HFF-Myc (cell line): ENCODE data around the gene LBHD1.
"Not testable (repeated sequence)": the region's sequence is repeated elsewhere in the genome, so short reads cannot be mapped to it uniquely, and the experiment has no call there.

Experiments
- DNase-seq: peaks from one replicate; pipeline ENCODE4 v3.0.0-alpha.2; 2011; ENCODE audit warnings: low read depth; ENCODE audit errors: extremely low read depth
- H3K4me3 ChIP-seq: replicated peaks from 2 replicates; pipeline ENCODE4 v1.5.1; 2011; ENCODE audit warnings: low read depth, mild to moderate bottlenecking, control low read depth, low read length
- TF ChIP-seq, protein P1 (sequence below): IDR thresholded peaks from 2 replicates; pipeline ENCODE4 v1.5.1; 2012; ENCODE audit warnings: mild to moderate bottlenecking, low read depth, low read length, control low read depth; ENCODE audit errors: missing control alignments

Gene LBHD1

DNA sequence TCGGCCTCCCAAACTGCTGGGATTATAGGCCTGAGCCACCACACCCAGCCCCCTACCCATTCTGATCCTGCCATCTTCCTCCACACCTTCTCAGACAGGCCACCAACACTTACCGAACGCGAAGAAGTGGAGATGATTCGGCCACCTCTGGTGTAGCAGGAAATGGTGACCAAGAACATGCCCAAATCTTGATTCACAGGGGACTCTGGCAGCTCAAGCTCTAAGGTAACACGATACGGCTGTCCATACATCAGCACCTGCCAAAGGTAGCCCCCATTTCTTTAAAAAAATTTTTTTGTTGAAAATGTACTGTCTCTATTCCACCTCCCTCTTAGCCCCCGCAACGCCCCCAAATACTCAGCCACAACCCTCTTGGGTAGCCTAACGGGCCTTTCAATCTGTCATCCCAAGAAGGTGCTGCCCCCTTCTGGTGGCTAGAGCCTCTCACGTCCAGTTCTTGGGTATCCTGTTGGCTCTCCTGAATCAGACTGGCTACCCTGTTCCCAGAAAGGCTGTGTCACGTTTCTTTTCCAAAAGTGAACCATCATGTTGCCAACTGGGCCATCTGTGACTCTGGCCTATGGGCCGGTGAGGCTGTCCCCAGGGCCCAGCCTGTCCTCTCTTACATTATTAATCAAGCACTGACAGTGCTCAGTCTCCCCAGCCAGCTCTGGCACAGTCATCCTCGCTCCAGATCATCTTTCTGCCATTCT lies 22.5 kb upstream of the LBHD1 start:
- peak; percentile 65 for DNase-seq
- TF ChIP-seq, protein P1, sequence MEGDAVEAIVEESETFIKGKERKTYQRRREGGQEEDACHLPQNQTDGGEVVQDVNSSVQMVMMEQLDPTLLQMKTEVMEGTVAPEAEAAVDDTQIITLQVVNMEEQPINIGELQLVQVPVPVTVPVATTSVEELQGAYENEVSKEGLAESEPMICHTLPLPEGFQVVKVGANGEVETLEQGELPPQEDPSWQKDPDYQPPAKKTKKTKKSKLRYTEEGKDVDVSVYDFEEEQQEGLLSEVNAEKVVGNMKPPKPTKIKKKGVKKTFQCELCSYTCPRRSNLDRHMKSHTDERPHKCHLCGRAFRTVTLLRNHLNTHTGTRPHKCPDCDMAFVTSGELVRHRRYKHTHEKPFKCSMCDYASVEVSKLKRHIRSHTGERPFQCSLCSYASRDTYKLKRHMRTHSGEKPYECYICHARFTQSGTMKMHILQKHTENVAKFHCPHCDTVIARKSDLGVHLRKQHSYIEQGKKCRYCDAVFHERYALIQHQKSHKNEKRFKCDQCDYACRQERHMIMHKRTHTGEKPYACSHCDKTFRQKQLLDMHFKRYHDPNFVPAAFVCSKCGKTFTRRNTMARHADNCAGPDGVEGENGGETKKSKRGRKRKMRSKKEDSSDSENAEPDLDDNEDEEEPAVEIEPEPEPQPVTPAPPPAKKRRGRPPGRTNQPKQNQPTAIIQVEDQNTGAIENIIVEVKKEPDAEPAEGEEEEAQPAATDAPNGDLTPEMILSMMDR: peak; percentile 89
- no peak overlapping the region for H3K4me3 ChIP-seq

DNA sequence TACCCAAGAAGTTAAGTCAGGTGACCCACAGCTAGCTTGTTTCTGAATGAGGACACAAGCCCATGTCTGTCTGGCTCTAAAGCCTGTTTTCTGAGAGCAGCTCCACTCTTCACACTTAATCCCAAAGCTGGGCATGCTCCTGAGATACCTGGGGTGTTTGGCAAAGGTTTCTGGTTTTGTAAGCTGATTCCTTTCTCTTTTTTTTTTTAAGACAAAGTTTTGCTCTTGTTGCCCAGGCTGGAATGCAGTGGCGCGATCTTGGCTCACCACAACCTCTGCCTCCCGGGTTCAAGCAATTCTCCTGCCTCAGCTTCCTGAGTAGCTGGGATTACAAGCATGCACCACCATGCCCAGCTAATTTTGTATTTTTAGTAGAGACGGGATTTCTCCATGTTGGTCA lies 21.6 kb upstream of the LBHD1 start:
- H3K4me3 ChIP-seq, DNase-seq: not testable (repeated sequence)

DNA sequence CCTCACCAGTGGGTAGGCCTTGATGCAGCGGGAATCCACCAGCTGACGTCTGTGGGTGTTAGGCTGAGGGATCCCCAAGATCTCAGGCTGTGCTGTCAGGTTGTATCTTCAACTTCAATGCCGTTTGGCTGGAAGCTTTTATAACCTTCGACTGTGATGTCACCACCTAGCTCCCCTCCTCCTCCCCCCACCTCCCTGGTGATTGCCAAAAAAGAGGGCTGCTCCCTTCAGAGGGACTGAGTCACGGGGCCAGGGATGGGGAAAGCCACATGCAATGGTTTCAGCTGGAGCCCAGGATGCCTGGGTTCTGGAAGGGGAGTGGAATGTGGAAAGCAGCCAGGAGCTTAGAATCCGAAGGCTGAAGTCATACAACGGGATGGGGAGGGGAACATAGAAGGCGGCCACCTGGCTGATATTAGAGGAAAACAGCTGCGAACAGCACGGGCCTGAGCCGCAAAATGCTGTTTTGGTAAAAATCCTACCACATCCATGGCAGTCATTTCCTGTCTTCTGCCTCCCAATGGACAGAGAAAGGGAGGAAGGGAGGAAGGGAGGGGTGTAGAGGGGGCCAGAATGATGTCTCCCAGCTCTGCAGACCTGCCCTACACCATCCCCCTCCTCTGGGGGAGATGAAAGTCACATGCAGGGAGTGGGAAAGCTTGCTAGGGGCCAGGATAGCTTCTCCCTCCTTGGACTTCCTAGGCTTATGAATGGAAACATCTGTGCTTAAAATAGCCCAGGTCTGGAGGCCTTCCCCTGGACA lies 17.5 kb upstream of the LBHD1 start, which contains the start of gene LRRN4CL:
TSS of gene LRRN4CL (minus strand) at position 110 of the 763 bp plus-strand sequence. CDS start 1,022 bp downstream, outside the sequence.
- TF ChIP-seq, protein P1: no peak
- peak; percentile 96 for DNase-seq
- peak within 1 kb of the TSS; percentile 38 for H3K4me3 ChIP-seq

DNA sequence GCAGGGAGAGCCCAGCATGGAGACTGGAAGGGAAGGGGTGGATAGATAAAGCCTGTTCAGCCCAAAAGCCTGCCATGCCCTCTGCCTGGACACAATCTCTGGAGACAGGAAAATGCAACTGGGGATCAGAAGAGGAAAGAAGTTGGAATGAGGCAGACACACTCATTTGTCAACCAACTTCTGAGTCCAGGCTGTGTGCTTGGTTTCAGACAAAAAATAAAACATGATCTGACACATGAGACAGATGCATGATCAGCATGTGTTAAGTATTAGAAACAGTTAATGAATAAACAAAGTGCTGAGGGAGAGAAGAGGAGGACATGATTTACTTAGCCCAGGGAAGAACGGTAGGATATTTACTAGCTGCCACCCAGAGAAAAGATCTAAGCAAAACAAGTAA lies 16.4 kb upstream of the LBHD1 start:
- TF ChIP-seq, protein P1: no peak
- peak overlapping the region; percentile 38 for H3K4me3 ChIP-seq
- DNase-seq: no peak

DNA sequence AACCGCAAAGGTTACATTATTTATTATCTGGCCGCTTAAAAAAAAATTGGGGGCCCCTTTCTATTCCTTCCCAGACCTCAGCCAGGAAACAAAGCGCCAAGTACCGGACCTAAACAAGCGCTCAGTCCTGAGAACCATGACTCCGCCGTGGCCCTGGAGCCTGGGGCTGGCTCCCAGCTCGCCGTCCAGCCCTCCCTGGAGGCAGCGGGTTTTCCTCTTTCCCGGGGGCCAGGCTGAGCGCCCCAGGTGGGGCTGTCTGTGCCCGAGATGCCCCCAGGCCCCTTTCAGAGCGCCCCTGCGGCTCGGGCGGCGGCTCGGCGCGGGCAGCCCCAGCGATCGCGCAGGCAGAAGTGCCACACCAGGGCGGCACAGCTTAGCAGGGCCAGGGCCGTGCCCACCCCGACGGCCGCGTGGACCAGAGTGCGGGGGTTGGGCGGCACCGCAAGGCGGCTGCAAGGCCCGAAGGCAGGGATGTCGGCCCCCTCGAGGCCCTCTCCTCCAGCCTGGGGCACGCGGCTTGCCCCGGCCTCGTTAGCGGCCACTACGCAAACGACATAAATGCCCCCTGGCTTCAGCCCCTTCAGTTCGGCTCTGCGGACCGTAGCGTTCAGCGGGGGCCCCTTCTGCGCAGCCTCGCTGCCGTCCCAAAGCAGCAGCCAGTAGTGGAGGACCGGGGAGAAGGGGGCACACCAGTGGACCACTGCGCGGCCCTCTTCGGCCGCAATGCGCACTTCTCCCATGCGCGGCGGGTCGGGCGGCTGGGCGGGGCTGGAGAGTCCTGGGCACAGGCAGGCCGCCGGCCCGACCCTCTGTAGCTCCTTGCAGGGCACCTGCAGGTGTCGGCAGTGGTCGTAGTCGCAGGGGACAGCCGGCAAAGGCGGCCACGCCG lies 15.7 kb upstream of the LBHD1 start:
- DNase-seq: no peak
- TF ChIP-seq, protein P1: no peak

DNA sequence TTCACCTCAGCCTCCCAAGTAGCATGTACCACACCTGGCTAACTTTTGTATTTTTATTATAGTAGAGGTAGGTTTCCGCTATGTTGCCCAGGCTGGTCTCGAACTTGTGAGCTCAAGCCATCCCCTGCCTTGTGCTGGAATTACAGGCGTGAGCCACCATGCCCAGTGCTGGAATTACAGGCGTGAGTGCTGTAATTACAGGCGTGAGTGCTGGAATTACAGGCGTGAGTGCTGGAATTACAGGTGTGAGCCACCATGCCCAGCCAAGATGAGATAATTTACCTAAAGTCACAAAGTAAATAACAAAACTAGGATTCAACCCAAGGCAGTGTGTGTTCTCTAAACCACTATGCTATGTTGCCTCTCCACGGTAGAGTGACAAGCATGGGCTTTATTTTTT lies 10.5 kb upstream of the LBHD1 start:
- DNase-seq: no peak
- TF ChIP-seq, protein P1: no peak

More for the DNA sequence above, 15.7 kb upstream of the LBHD1 start:
- peak overlapping the region; percentile 38 for H3K4me3 ChIP-seq

More for the DNA sequence above, 10.5 kb upstream of the LBHD1 start:
- H3K4me3 ChIP-seq: no peak overlapping the region
